KG1 (cell line): ENCODE measurements around the gene PNKD.
"Not testable (repeated sequence)": the region's sequence is repeated elsewhere in the genome, so short reads cannot be mapped to it uniquely, and the experiment has no call there.

Experiments
- DNase-seq: peaks from one replicate; lab custom pipeline; 2025; lab: John Stamatoyannopoulos, UW

PNKD gene

GRCh38 chr2:218291318-218292047 lies 21.2 kb downstream of the PNKD start:
- DNase-seq, result no peak

GRCh38 chr2:218292048-218293014 lies 22.0 kb downstream of the PNKD start, which contains the start of gene TMBIM1:
TSS of gene TMBIM1 (minus strand) at chr2:218292503. CDS start at chr2:218282141, 10,362 bp downstream.
- DNase-seq, result peak; percentile 53

- no peak for DNase-seq
Measured at GRCh38 chr2:218293715-218294429, 23.6 kb downstream of the PNKD start.

GRCh38 chr2:218294430-218295022 lies 24.2 kb downstream of the PNKD start:
- DNase-seq, result no peak

GRCh38 chr2:218295029-218295428 lies 24.7 kb downstream of the PNKD start:
- no peak for DNase-seq

GRCh38 chr2:218296200-218296599 lies 25.9 kb downstream of the PNKD start:
- no peak for DNase-seq

GRCh38 chr2:218296847-218297246 lies 26.5 kb downstream of the PNKD start:
- DNase-seq, result no peak

- no peak for DNase-seq
Measured at GRCh38 chr2:218298314-218298875, 28.1 kb downstream of the PNKD start.

- DNase-seq, result no peak
Measured at GRCh38 chr2:218300141-218300540, 29.8 kb downstream of the PNKD start.

- peak; percentile 88 for DNase-seq
Measured at GRCh38 chr2:218301176-218301819, 31.0 kb downstream of the PNKD start.

GRCh38 chr2:218305383-218305782 lies 35.1 kb downstream of the PNKD start:
- no peak for DNase-seq

- no peak for DNase-seq
Measured at GRCh38 chr2:218306184-218306920, 36.0 kb downstream of the PNKD start.

- no peak for DNase-seq
Measured at GRCh38 chr2:218307415-218308090, 37.2 kb downstream of the PNKD start.

- DNase-seq, result no peak
Measured at GRCh38 chr2:218310853-218311540, 40.7 kb downstream of the PNKD start.

- not testable (repeated sequence) for DNase-seq
Measured at GRCh38 chr2:218311541-218312266, 41.4 kb downstream of the PNKD start.

GRCh38 chr2:218312267-218312756 lies 42.0 kb downstream of the PNKD start:
- DNase-seq, result no peak

GRCh38 chr2:218313356-218313755 lies 43.0 kb downstream of the PNKD start:
- no peak for DNase-seq

- not testable (repeated sequence) for DNase-seq
Measured at GRCh38 chr2:218314764-218315163, 44.4 kb downstream of the PNKD start.
